Measurements from ENCODE around the gene GLB1L2.
A peak's percentile ranks its signal among the peaks of the same experiment; 100 is the strongest.
"Not testable (repeated sequence)": the region's sequence is repeated elsewhere in the genome, so short reads cannot be mapped to it uniquely, and the experiment has no call there.

The GLB1L2 gene, protein sequence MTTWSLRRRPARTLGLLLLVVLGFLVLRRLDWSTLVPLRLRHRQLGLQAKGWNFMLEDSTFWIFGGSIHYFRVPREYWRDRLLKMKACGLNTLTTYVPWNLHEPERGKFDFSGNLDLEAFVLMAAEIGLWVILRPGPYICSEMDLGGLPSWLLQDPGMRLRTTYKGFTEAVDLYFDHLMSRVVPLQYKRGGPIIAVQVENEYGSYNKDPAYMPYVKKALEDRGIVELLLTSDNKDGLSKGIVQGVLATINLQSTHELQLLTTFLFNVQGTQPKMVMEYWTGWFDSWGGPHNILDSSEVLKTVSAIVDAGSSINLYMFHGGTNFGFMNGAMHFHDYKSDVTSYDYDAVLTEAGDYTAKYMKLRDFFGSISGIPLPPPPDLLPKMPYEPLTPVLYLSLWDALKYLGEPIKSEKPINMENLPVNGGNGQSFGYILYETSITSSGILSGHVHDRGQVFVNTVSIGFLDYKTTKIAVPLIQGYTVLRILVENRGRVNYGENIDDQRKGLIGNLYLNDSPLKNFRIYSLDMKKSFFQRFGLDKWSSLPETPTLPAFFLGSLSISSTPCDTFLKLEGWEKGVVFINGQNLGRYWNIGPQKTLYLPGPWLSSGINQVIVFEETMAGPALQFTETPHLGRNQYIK

DNA sequence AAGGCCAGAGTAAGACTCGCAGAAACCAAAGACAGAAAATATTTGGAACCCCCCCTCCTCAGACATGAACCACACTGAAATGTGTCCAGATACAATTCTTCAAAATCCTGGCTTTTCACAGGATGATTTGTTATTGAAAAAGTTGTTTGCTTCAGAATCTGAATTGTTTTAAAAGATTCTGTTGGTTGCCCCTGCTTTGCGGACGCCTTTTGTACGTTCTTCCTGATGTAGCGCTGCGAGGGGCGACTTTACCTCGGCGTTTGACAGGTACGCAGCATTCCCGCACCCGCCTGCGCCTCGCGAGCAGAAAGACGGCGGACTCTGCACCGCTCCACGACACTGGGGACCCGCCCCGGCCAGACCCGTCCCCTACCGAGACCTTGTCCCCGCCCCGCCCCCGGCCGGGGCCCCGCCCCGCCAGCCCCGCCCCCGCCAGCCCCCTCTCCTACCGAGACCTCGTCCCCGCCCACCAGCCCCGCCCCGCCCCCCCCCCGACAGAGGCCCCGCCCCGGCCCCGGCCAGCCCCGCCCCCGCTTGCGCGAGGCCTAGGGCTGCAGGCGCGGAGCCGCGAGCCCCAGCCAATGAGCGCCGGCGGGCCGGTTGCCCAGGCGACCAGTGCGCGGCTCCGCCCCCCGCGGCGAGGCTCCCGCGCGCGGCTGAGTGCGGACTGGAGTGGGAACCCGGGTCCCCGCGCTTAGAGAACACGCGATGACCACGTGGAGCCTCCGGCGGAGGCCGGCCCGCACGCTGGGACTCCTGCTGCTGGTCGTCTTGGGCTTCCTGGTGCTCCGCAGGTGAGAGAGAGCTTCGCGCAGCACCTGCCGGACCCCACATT, at the start of gene GLB1L2:
Gene GLB1L2, plus strand, starts transcription at position 635 of the 835 bp plus-strand sequence. Its CDS starts 74 bp downstream, at position 709.
- Mint-ChIP-seq H3K4me1 (peaks cover 27% of the 10 kb centered on the region), H3K27ac (no peak within 1 kb of the TSS), H3K9me3 (peaks cover 3% of the 10 kb centered on the region), H3K36me3 (ENCODE audit: low read depth) (no peaks in the 10 kb centered on the region), H3K4me3 (peak within 1 kb of the TSS; percentile 85), H3K27me3 (ENCODE audit: low read depth, poor library complexity) (peaks cover 78% of the 10 kb centered on the region)
- DNase-seq: peak; percentile 87
- TF ChIP-seq CTCF (IDR thresholded peaks at IDR 0.05): no peak

GRCh38 chr11:134282121-134283045, 49.4 kb upstream of the GLB1L2 start:
- no peak for DNase-seq
- Mint-ChIP-seq H3K27me3 (ENCODE audit: low read depth, poor library complexity) (peaks cover 38% of the 10 kb centered on the region), H3K4me1 (peaks cover 5% of the 10 kb centered on the region), H3K27ac (no peak overlapping the region), H3K4me3 (no peak overlapping the region), H3K9me3 (peaks cover 15% of the 10 kb centered on the region), H3K36me3 (ENCODE audit: low read depth) (peaks cover 5% of the 10 kb centered on the region)
- no peak for TF ChIP-seq CTCF (IDR thresholded peaks at IDR 0.05)

GRCh38 chr11:134283461-134284230, 48.1 kb upstream of the GLB1L2 start:
- Mint-ChIP-seq H3K36me3 (ENCODE audit: low read depth) (peaks cover 2% of the 10 kb centered on the region), H3K27ac (no peak overlapping the region), H3K4me1 (peaks cover 12% of the 10 kb centered on the region), H3K27me3 (ENCODE audit: low read depth, poor library complexity) (peaks cover 26% of the 10 kb centered on the region), H3K4me3 (no peak overlapping the region), H3K9me3 (peaks cover 11% of the 10 kb centered on the region)
- TF ChIP-seq CTCF (IDR thresholded peaks at IDR 0.05): no peak
- DNase-seq: no peak

- peaks cover 19% of the 10 kb centered on the region for H3K4me1 Mint-ChIP-seq
- H3K27me3 Mint-ChIP-seq (ENCODE audit: low read depth, poor library complexity): peaks cover 19% of the 10 kb centered on the region
- DNase-seq; H3K4me3 Mint-ChIP-seq; H3K36me3 Mint-ChIP-seq (ENCODE audit: low read depth); H3K9me3 Mint-ChIP-seq; H3K27ac Mint-ChIP-seq: not testable (repeated sequence)
These were observed 47.4 kb upstream of the GLB1L2 start for GRCh38 chr11:134284349-134284748.

DNA sequence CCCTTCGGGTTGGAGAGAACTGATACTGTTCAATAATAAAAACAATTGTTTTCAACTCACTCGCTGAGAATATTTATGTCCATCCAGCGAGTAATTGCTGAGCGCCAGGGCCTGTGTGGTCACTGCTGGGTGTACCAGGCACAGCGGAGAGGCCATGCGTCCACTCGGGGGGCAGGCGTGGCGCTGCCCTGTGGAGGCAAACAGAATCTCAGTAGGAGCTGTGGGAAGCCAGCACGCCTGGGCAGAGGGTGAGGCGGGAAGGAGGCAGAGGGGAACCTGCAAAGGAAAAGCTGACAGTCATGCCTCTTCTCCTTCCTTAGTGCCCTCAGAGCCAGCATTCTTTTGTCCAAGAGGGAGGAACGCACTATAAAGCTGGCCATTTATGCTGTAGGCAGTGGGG, 44.2 kb upstream of the GLB1L2 start:
- Mint-ChIP-seq H3K27ac (peak overlapping the region; percentile 14), H3K36me3 (ENCODE audit: low read depth) (no peaks in the 10 kb centered on the region), H3K27me3 (ENCODE audit: low read depth, poor library complexity) (peaks cover 12% of the 10 kb centered on the region), H3K9me3 (no peaks in the 10 kb centered on the region), H3K4me3 (no peak overlapping the region), H3K4me1 (peaks cover 33% of the 10 kb centered on the region)
- DNase-seq: no peak
- TF ChIP-seq CTCF (IDR thresholded peaks at IDR 0.05): no peak

Measured in nephron progenitor cell (in vitro differentiated cells).